ENCODE measurements around the gene BMP8B. TPM values are rescaled to one million over a fixed set of nuclear protein-coding genes. Genes with fewer than 3 reads are reported as not detected.
"Not testable (repeated sequence)": the region's sequence is repeated elsewhere in the genome, so short reads cannot be mapped to it uniquely, and the experiment has no call there.

Gene BMP8B
- total RNA-seq, 1 experiment from 2014 or later = 0.42 TPM

- Histone ChIP-seq H3K4me2 (ENCODE audit: insufficient read depth, insufficient read length, low read length) (no peak overlapping the region), H2AK5ac (ENCODE audit: insufficient read length, low read length) (no peak overlapping the region), H4K8ac (replicated peaks; ENCODE audit: insufficient read length, low read depth, low read length) (no peak overlapping the region), H2AFZ (ENCODE audit: low read length) (no peak overlapping the region), H3K9me3 (ENCODE audit: control insufficient read depth, low read depth, low read length) (no peaks in the 10 kb centered on the region), H3K27me3 (ENCODE audit: insufficient read depth, low read length) (no peaks in the 10 kb centered on the region; the same call in 1 of the 2 replicates), H3K79me2 (ENCODE audit: insufficient read depth, low read length) (no peaks in the 10 kb centered on the region), H2BK15ac (ENCODE audit: low read depth, low read length) (no peak overlapping the region), H3K79me1 (ENCODE audit: insufficient read depth, low read depth, low read length, poor library complexity, severe bottlenecking) (no peaks in the 10 kb centered on the region), H4K20me1 (ENCODE audit: control insufficient read depth, insufficient read depth, insufficient read length) (no peaks in the 10 kb centered on the region), H4K91ac (ENCODE audit: insufficient read length, low read depth, low read length) (no peak overlapping the region), H3T11ph (ENCODE audit: low read length) (no peak overlapping the region), H2BK20ac (ENCODE audit: low read depth, low read length, poor library complexity, severe bottlenecking) (no peak overlapping the region), H3K4me1 (ENCODE audit: insufficient read depth, low read length) (no peaks in the 10 kb centered on the region), H3K56ac (ENCODE audit: insufficient read length, low read depth, low read length) (no peak overlapping the region), H3K27ac (ENCODE audit: insufficient read length, low read depth, low read length) (no peak overlapping the region), H3K14ac (ENCODE audit: insufficient read depth, low read length) (no peak overlapping the region), H3K18ac (ENCODE audit: insufficient read length, low read depth, low read length) (no peak overlapping the region), H3K4ac (ENCODE audit: low read depth, low read length) (no peak overlapping the region), H3K23me2 (ENCODE audit: insufficient read length, low read depth, low read length, poor library complexity, severe bottlenecking) (no peaks in the 10 kb centered on the region), H2BK5ac (ENCODE audit: insufficient read length, low read length) (no peak overlapping the region), H2BK120ac (ENCODE audit: low read depth, low read length, poor library complexity, severe bottlenecking) (no peak overlapping the region), H3K23ac (ENCODE audit: insufficient read length, low read depth, low read length) (no peak overlapping the region), H2BK12ac (ENCODE audit: insufficient read length, low read depth, low read length) (no peak overlapping the region), H3K9ac (ENCODE audit: extremely low read depth, insufficient read length, low read length) (no peak overlapping the region), H4K5ac (ENCODE audit: insufficient read length, low read depth, low read length) (no peak overlapping the region)
- H3K36me3 Mint-ChIP-seq (ENCODE audit: insufficient read depth in 1 of 3, low read depth in 3 of 3) = no peaks in the 10 kb centered on the region
- H3K9me3 Mint-ChIP-seq = no peaks in the 10 kb centered on the region
- H3K4me3 Mint-ChIP-seq = no peak overlapping the region
- H3K27me3 Mint-ChIP-seq (ENCODE audit: low read depth) = peaks cover 68% of the 10 kb centered on the region
- no CpG with 5 or more reads among the region's 7 CpGs for WGBS (ENCODE audit: extremely low coverage, insufficient read length, low lambda C conversion rate)
- H3K27ac Mint-ChIP-seq = no peak overlapping the region
- no peak for TF ChIP-seq CTCF (conservative IDR thresholded peaks at IDR 0.05)
- peaks cover 0 to 4% of the 10 kb centered on the region in 2 experiments; a peak in 2 of 4 replicates for H3K4me1 Mint-ChIP-seq
- DNase-seq = no peak
Observed at GRCh38 chr1:39779137-39779536, 9.5 kb downstream of the BMP8B start.

GRCh38 chr1:39778463-39779099, 10.1 kb downstream of the BMP8B start:
- H3K4me3 Mint-ChIP-seq; H4K91ac ChIP-seq (ENCODE audit: insufficient read length, low read depth, low read length); H2BK120ac ChIP-seq (ENCODE audit: low read depth, low read length, poor library complexity, severe bottlenecking); H3K18ac ChIP-seq (ENCODE audit: insufficient read length, low read depth, low read length); H3K23me2 ChIP-seq (ENCODE audit: insufficient read length, low read depth, low read length, poor library complexity, severe bottlenecking); H3K4me1 Mint-ChIP-seq; H4K5ac ChIP-seq (ENCODE audit: insufficient read length, low read depth, low read length); H3T11ph ChIP-seq (ENCODE audit: low read length); H2BK12ac ChIP-seq (ENCODE audit: insufficient read length, low read depth, low read length); H3K36me3 Mint-ChIP-seq (ENCODE audit: insufficient read depth in 1 of 3, low read depth in 3 of 3); H3K9me3 ChIP-seq (ENCODE audit: control insufficient read depth, low read depth, low read length); H3K9ac ChIP-seq (ENCODE audit: extremely low read depth, insufficient read length, low read length); H2BK20ac ChIP-seq (ENCODE audit: low read depth, low read length, poor library complexity, severe bottlenecking); H2AK5ac ChIP-seq (ENCODE audit: insufficient read length, low read length); H3K79me2 ChIP-seq (ENCODE audit: insufficient read depth, low read length); H4K8ac ChIP-seq (replicated peaks; ENCODE audit: insufficient read length, low read depth, low read length); H3K27me3 ChIP-seq (ENCODE audit: insufficient read depth, low read length); DNase-seq; H3K79me1 ChIP-seq (ENCODE audit: insufficient read depth, low read depth, low read length, poor library complexity, severe bottlenecking); H2AFZ ChIP-seq (ENCODE audit: low read length); H3K4me2 ChIP-seq (ENCODE audit: insufficient read depth, insufficient read length, low read length); H3K14ac ChIP-seq (ENCODE audit: insufficient read depth, low read length); H3K9me3 Mint-ChIP-seq; H3K56ac ChIP-seq (ENCODE audit: insufficient read length, low read depth, low read length); H2BK15ac ChIP-seq (ENCODE audit: low read depth, low read length); H2BK5ac ChIP-seq (ENCODE audit: insufficient read length, low read length); H3K23ac ChIP-seq (ENCODE audit: insufficient read length, low read depth, low read length); H3K4ac ChIP-seq (ENCODE audit: low read depth, low read length); H3K27ac ChIP-seq (ENCODE audit: insufficient read length, low read depth, low read length); H3K27ac Mint-ChIP-seq; H3K4me1 ChIP-seq (ENCODE audit: insufficient read depth, low read length); H4K20me1 ChIP-seq (ENCODE audit: control insufficient read depth, insufficient read depth, insufficient read length): not testable (repeated sequence)
- WGBS (ENCODE audit: extremely low coverage, insufficient read length, low lambda C conversion rate) = no CpG with 5 or more reads among the region's 12 CpGs
- H3K27me3 Mint-ChIP-seq (ENCODE audit: low read depth) = peaks cover 62% of the 10 kb centered on the region

Measured in H9 (cell line).